SU-DHL-6 (cell line): ENCODE results near the gene MITF.
"Not testable (repeated sequence)": the region's sequence is repeated elsewhere in the genome, so short reads cannot be mapped to it uniquely, and the experiment has no call there.

Source experiments
- H2AFZ ChIP-seq: fragments of 200-600 bp; sonication (generic); 2 replicates; pipeline ENCODE4 v1.6.1; 2014; ENCODE audit warnings: low read depth, mild to moderate bottlenecking, moderate library complexity, mixed read lengths, antibody characterized with exemption, low read length; ENCODE audit not compliant: severe bottlenecking
- H3F3A ChIP-seq: fragments of 200-600 bp; shearing (Covaris generic); 2 replicates; pipeline ENCODE4 v1.6.0; 2016; ENCODE audit warnings: antibody characterized with exemption, mild to moderate bottlenecking; ENCODE audit not compliant: insufficient read depth
- H3K27ac ChIP-seq: fragments of 200-600 bp; sonication (generic); 2 replicates; pipeline ENCODE4 v1.5.1; 2016; ENCODE audit warnings: low read depth, mild to moderate bottlenecking, low read length, moderate library complexity, mixed read lengths
- H3K27me3 ChIP-seq: fragments of 200-600 bp; sonication (generic), shearing (Covaris generic); 2 replicates; pipeline ENCODE4 v1.6.0; 2014; ENCODE audit warnings: mild to moderate bottlenecking, low read length
- H3K36me3 ChIP-seq: fragments of 200-600 bp; sonication (generic); 2 replicates; pipeline ENCODE4 v1.6.1; 2014; ENCODE audit warnings: mild to moderate bottlenecking, low read length, mixed read lengths
- H3K4me2 ChIP-seq: fragments of 300-600, 200-600 bp; shearing (Covaris generic), sonication (generic); 2 replicates; pipeline ENCODE4 v1.6.0; 2014; ENCODE audit warnings: low read length, low read depth, mild to moderate bottlenecking; ENCODE audit not compliant: poor library complexity, severe bottlenecking
- H3K4me3 ChIP-seq: fragments of 200-600 bp; sonication (generic); 2 replicates; pipeline ENCODE4 v1.5.1; 2014; ENCODE audit warnings: antibody characterized with exemption, low read length, mild to moderate bottlenecking, mixed read lengths; ENCODE audit not compliant: insufficient read depth, poor library complexity, severe bottlenecking
- H3K79me2 ChIP-seq: fragments of 200-600 bp; sonication (generic); 2 replicates; pipeline ENCODE4 v1.6.1; 2014; ENCODE audit warnings: mild to moderate bottlenecking, low read length, moderate library complexity; ENCODE audit not compliant: insufficient read depth
- H3K9ac ChIP-seq: fragments of 200-600 bp; sonication (generic); 2 replicates; pipeline ENCODE4 v1.7.0; 2014; ENCODE audit warnings: mild to moderate bottlenecking, low read length
- H3K9me2 ChIP-seq: fragments of 200-600 bp; sonication (generic); replicated peaks from 2 replicates; pipeline ENCODE4 v1.6.1; 2014; ENCODE audit warnings: low read length; ENCODE audit not compliant: insufficient read depth
- H3K9me3 ChIP-seq: fragments of 200-600 bp; sonication (generic); 2 replicates; pipeline ENCODE4 v1.6.1; 2014; ENCODE audit warnings: low read length, mixed read lengths; ENCODE audit not compliant: insufficient read depth
- H4K20me1 ChIP-seq: fragments of 200-600 bp; sonication (generic); 2 replicates; pipeline ENCODE4 v1.6.1; 2014; ENCODE audit warnings: low read depth, mild to moderate bottlenecking, antibody characterized with exemption, low read length, moderate library complexity, mixed read lengths
- EZH2phosphoT487 ChIP-seq: fragments of 200-600 bp; sonication (generic), shearing (Covaris generic); conservative IDR thresholded peaks from 2 replicates; pipeline ENCODE4 v1.6.1; 2018; ENCODE audit warnings: mild to moderate bottlenecking, antibody characterized with exemption, low read length, moderate library complexity, mixed read lengths
- TF ChIP-seq, protein P1 (sequence below): fragments of 200-600 bp; sonication (generic); IDR thresholded peaks from one replicate; pipeline ENCODE4 v1.5.1; 2017; ENCODE audit warnings: antibody characterized with exemption, mild to moderate bottlenecking, low read length, moderate library complexity; ENCODE audit not compliant: insufficient read depth, poor library complexity, severe bottlenecking

MITF gene

DNA sequence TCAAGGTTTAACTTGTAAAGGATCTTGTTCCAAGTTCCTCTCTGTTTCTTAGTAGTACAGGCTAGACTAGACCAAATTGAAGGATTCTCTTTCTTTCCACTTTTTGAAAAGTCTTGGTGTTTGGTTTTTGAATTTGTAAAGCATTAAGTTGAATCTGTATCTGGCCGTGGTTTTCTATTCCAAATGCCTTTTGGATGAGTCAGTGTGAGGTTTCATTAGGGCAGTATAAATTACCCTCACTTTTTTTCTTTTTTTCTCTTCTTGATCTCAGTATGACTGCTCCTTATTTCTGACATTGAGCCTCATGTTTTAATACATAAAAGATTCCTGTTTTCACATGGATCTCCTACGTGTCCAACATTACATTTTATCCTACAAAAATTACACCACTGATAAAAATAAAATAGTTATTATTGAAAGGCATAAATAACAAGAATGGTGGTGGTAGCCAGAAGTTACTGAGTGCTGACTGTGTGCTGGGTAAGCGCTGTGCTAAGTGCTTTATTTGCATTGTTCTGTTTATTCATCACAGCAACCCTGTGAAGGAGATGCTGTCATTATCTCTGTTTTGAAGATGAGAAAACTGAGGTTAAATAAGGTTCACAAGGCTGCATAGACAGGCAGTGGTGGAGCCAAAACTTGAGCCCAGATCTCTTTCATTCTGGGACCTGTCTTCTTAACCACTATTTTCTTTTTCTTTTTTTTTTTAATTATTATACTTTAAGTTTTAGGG lies 48.3 kb downstream of the MITF start:
- H3K4me2 ChIP-seq, result no peak overlapping the region
- H3K27ac ChIP-seq, result no peak overlapping the region
- no peak overlapping the region for H2AFZ ChIP-seq
- no peaks in the 10 kb centered on the region for H3K36me3 ChIP-seq
- no peaks in the 10 kb centered on the region for H4K20me1 ChIP-seq
- TF ChIP-seq, protein P1, sequence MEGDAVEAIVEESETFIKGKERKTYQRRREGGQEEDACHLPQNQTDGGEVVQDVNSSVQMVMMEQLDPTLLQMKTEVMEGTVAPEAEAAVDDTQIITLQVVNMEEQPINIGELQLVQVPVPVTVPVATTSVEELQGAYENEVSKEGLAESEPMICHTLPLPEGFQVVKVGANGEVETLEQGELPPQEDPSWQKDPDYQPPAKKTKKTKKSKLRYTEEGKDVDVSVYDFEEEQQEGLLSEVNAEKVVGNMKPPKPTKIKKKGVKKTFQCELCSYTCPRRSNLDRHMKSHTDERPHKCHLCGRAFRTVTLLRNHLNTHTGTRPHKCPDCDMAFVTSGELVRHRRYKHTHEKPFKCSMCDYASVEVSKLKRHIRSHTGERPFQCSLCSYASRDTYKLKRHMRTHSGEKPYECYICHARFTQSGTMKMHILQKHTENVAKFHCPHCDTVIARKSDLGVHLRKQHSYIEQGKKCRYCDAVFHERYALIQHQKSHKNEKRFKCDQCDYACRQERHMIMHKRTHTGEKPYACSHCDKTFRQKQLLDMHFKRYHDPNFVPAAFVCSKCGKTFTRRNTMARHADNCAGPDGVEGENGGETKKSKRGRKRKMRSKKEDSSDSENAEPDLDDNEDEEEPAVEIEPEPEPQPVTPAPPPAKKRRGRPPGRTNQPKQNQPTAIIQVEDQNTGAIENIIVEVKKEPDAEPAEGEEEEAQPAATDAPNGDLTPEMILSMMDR, result no peak
- TF ChIP-seq EZH2phosphoT487, result no peak
- no peaks in the 10 kb centered on the region for H3K9me3 ChIP-seq
- no peaks in the 10 kb centered on the region for H3K79me2 ChIP-seq
- H3K4me3 ChIP-seq, result no peak overlapping the region
- H3K9ac ChIP-seq, result no peak overlapping the region
- no peaks in the 10 kb centered on the region for H3F3A ChIP-seq
- H3K9me2 ChIP-seq, result no peaks in the 10 kb centered on the region
- no peaks in the 10 kb centered on the region for H3K27me3 ChIP-seq

DNA sequence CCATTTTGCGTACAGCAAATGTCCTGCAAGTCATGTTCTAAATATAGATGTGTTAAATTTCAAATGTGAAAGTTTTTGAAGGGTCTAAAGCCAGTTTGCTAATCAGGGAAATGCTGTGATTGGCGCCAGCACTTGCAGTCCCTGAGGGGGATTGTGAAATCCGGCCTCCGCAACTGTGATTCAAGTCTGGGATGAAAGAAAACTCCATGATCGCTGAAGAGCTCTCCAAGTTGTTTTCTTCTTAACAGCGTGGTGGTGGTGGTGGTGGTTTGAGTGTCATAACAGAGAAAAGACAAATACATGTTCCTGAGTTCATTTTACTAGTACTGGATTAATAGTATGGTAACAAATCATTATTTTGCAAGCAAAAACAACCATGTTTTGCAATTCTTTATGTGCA lies 51.8 kb downstream of the MITF start:
- H2AFZ ChIP-seq, result no peak overlapping the region
- H3F3A ChIP-seq, result no peaks in the 10 kb centered on the region
- H4K20me1 ChIP-seq, result no peaks in the 10 kb centered on the region
- H3K9me3 ChIP-seq, result no peaks in the 10 kb centered on the region
- H3K9me2 ChIP-seq, result no peaks in the 10 kb centered on the region
- H3K79me2 ChIP-seq, result no peaks in the 10 kb centered on the region
- H3K27me3 ChIP-seq, result no peaks in the 10 kb centered on the region
- TF ChIP-seq, protein P1, result no peak
- TF ChIP-seq EZH2phosphoT487, result no peak
- no peak overlapping the region for H3K4me3 ChIP-seq
- no peak overlapping the region for H3K4me2 ChIP-seq
- H3K27ac ChIP-seq, result no peak overlapping the region
- H3K9ac ChIP-seq, result no peak overlapping the region
- H3K36me3 ChIP-seq, result no peaks in the 10 kb centered on the region

DNA sequence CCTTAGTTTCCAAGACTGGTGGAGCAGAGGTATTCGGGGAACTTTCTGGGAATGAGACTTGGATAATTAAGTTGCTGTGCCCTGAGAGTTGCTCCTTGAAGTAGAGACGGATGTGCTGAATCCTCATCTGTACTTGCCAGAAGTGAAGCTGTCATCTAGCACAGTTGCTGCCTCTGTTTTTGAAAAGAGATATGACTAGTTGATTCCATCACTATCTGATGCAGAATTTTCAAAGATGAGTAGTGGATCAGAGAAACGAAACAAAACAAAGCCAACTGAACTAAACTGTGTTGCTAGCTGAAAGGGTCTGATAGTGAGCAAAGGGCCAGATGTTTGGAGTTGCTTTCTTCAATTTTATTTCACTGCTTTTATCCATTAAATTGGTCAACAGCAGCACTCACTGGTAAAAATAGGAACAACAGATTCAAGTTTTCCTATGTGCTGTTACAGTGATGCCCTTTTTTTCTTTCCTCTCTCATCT lies 52.7 kb downstream of the MITF start:
- Histone ChIP-seq H3K4me2 (no peak overlapping the region), H2AFZ (no peak overlapping the region), H3K27ac (no peak overlapping the region)

DNA sequence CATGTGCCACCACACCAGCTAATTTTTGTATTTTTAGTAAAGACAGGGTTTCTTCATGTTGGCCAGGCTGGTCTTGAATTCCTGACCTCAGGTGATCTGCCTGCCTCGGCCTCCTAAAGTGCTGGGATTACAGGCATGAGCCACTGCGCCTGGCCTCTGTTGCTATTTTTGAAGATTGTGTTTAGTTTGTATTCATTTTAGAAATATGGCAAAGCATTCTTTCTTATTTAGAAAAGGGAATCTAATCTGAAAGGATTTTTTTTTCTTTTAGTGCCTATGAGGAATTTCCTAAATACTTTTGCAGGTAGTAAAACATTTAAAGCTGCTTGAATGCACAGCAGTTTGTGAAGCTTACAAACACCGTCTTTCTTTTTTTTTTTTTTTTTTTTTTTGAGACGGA lies 56.9 kb downstream of the MITF start:
- not testable (repeated sequence) for H3K4me2 ChIP-seq, H4K20me1 ChIP-seq, H3K9me2 ChIP-seq, H2AFZ ChIP-seq, H3F3A ChIP-seq, H3K9me3 ChIP-seq, H3K9ac ChIP-seq, H3K27ac ChIP-seq, H3K79me2 ChIP-seq, H3K36me3 ChIP-seq, H3K4me3 ChIP-seq, H3K27me3 ChIP-seq

More for the DNA sequence above, 52.7 kb downstream of the MITF start:
- Histone ChIP-seq H3K27me3 (no peaks in the 10 kb centered on the region), H3K9ac (no peak overlapping the region), H3F3A (no peaks in the 10 kb centered on the region), H3K79me2 (no peaks in the 10 kb centered on the region), H4K20me1 (no peaks in the 10 kb centered on the region), H3K36me3 (no peaks in the 10 kb centered on the region), H3K4me3 (no peak overlapping the region), H3K9me2 (no peaks in the 10 kb centered on the region), H3K9me3 (no peaks in the 10 kb centered on the region)
- no peak for TF ChIP-seq EZH2phosphoT487
- TF ChIP-seq, protein P1, result no peak
